IMR-90 (cell line): ENCODE measurements around the gene KNTC1. TPM values are rescaled to one million over a fixed set of nuclear protein-coding genes. Genes with fewer than 3 reads are reported as not detected.

ENCODE experiments used
- ATAC-seq: fragments of 200-7000 bp; cut with Tn5 transposase; 2 replicates; pipeline ENCODE4 v1.9.1; 2020; ENCODE audit warnings: low read depth, mild to moderate bottlenecking, moderate library complexity
- BruUV-seq: library from RNA; stranded (reverse); fragments of 400-500 nt; replicated peaks from 2 replicates; lab custom pipeline; 2021; lab: Mats Ljungman, UMichigan
- CTCF ChIA-PET: fragments of 300-600 bp; formaldehyde crosslinking; extraction: SDS; loops from one replicate; lab custom pipeline; 2021; ENCODE audit warnings: antibody characterized with exemption; lab: Yijun Ruan, JAX
- POLR2A ChIA-PET: fragments of 300-600 bp; sonication (Branson Sonifier 250); formaldehyde crosslinking; loops from one replicate; lab custom pipeline; 2022; ENCODE audit warnings: antibody characterized with exemption; ENCODE audit not compliant: unreplicated experiment; lab: Charles Lee
- DNase-seq: peaks from one replicate; pipeline ENCODE4 v3.0.0; 2013
- H2AFZ ChIP-seq: replicated peaks from 2 replicates; pipeline ENCODE3; 2013; ENCODE audit warnings: low read length, mild to moderate bottlenecking; ENCODE audit not compliant: poor library complexity
- H2AK5ac ChIP-seq: 2 replicates; pipeline ENCODE4 v1.6.1; 2013; ENCODE audit warnings: low read depth, low read length, inconsistent platforms
- H2AK9ac ChIP-seq: replicated peaks from 2 replicates; pipeline ENCODE3; 2013; ENCODE audit warnings: mild to moderate bottlenecking, low read depth, low read length, moderate library complexity; ENCODE audit not compliant: poor library complexity
- H2BK120ac ChIP-seq: 2 replicates; pipeline ENCODE4 v1.6.1; 2013; ENCODE audit warnings: low read depth, low read length, inconsistent platforms
- H2BK15ac ChIP-seq: 3 replicates; pipeline ENCODE4 v1.6.1; 2013; ENCODE audit warnings: low read depth, low read length, inconsistent platforms
- H2BK20ac ChIP-seq: 2 replicates; pipeline ENCODE4 v1.6.1; 2013; ENCODE audit warnings: low read depth, mild to moderate bottlenecking, inconsistent platforms, low read length, moderate library complexity
- H2BK5ac ChIP-seq: 2 replicates; pipeline ENCODE4 v1.6.1; 2013; ENCODE audit warnings: mild to moderate bottlenecking, low read depth, low read length, inconsistent platforms; ENCODE audit not compliant: poor library complexity, severe bottlenecking
- H3K14ac ChIP-seq: replicated peaks from 2 replicates; pipeline ENCODE4 v1.6.1; 2013; ENCODE audit warnings: low read depth, low read length, inconsistent platforms
- H3K18ac ChIP-seq: 2 replicates; pipeline ENCODE4 v1.6.1; 2013; ENCODE audit warnings: low read depth, low read length, control low read depth
- H3K23ac ChIP-seq: 2 replicates; pipeline ENCODE4 v1.6.1; 2013; ENCODE audit warnings: low read depth, low read length, inconsistent platforms
- H3K27ac ChIP-seq: 2 replicates; pipeline ENCODE4 v1.5.1; 2013; ENCODE audit warnings: mild to moderate bottlenecking, control low read depth, low read length; ENCODE audit not compliant: insufficient read depth
- H3K27me3 ChIP-seq: 2 replicates; pipeline ENCODE4 v1.6.1; 2013; ENCODE audit warnings: low read length; ENCODE audit not compliant: control insufficient read depth, insufficient read depth
- H3K36me3 ChIP-seq: 2 replicates; pipeline ENCODE4 v1.6.1; 2013; ENCODE audit warnings: low read length, mixed read lengths; ENCODE audit not compliant: control insufficient read depth, insufficient read depth
- H3K4ac ChIP-seq: 2 replicates; pipeline ENCODE4 v1.6.1; 2013; ENCODE audit warnings: low read depth, low read length, inconsistent platforms
- H3K4me1 ChIP-seq: 2 replicates; pipeline ENCODE4 v1.6.1; 2013; ENCODE audit warnings: low read length, mixed read lengths; ENCODE audit not compliant: control insufficient read depth, insufficient read depth
- H3K4me2 ChIP-seq: 2 replicates; pipeline ENCODE4 v1.6.1; 2013; ENCODE audit warnings: low read depth, mild to moderate bottlenecking, control low read depth, low read length, moderate library complexity
- H3K4me3 ChIP-seq: 2 replicates; pipeline ENCODE4 v1.5.1; 2013; ENCODE audit warnings: low read depth, mild to moderate bottlenecking, control low read depth, low read length, moderate library complexity; ENCODE audit not compliant: insufficient read depth
- H3K56ac ChIP-seq: 2 replicates; pipeline ENCODE4 v1.6.1; 2013; ENCODE audit warnings: low read length, inconsistent platforms; ENCODE audit not compliant: insufficient read depth; ENCODE audit errors: extremely low read depth
- H3K79me1 ChIP-seq, 2 experiments: 2 replicates each; pipeline ENCODE4 v1.6.1; 2013; ENCODE audit warnings: low read length in 2 of 2, inconsistent platforms in 1 of 2, low read depth in 1 of 2
- H3K9ac ChIP-seq: 2 replicates; pipeline ENCODE4 v1.6.1; 2013; ENCODE audit warnings: low read depth, low read length, control low read depth
- H3K9me1 ChIP-seq: 2 replicates; pipeline ENCODE4 v1.6.1; 2013; ENCODE audit warnings: low read length, inconsistent platforms; ENCODE audit not compliant: insufficient read depth
- H3K9me3 ChIP-seq: 2 replicates; pipeline ENCODE4 v1.6.1; 2013; ENCODE audit warnings: low read length; ENCODE audit not compliant: control insufficient read depth, insufficient read depth
- H4K20me1 ChIP-seq: 2 replicates; pipeline ENCODE4 v1.6.1; 2013; ENCODE audit warnings: low read length, inconsistent platforms; ENCODE audit not compliant: insufficient read depth
- H4K5ac ChIP-seq: 2 replicates; pipeline ENCODE4 v1.6.1; 2013; ENCODE audit warnings: mild to moderate bottlenecking, low read depth, low read length, control low read depth
- H4K8ac ChIP-seq, 2 experiments: 2 replicates each; pipeline ENCODE4 v1.6.1; 2013; ENCODE audit warnings: low read depth in 2 of 2, low read length in 2 of 2, control low read depth in 1 of 2, inconsistent platforms in 1 of 2
- H4K91ac ChIP-seq: 2 replicates; pipeline ENCODE4 v1.6.1; 2013; ENCODE audit warnings: low read depth, low read length, inconsistent platforms; ENCODE audit not compliant: insufficient read depth
- MAZ ChIP-seq: IDR thresholded peaks from 2 replicates; pipeline ENCODE4 v1.6.1; 2012; ENCODE audit warnings: low read depth, mild to moderate bottlenecking, low read length, improper control_type of control experiment, moderate library complexity, borderline replicate concordance
- WGBS, 2 experiments: methylation state at CpG; one replicate each; pipeline versions ENCODE4 v1.1.5 to v1.1.7; 2013; ENCODE audit warnings: missing lambda C conversion rate in 2 of 2; ENCODE audit not compliant: insufficient read length in 1 of 2; ENCODE audit errors: extremely low coverage in 2 of 2; 5-methylcytosine and 5-hydroxymethylcytosine counted together
- dilution Hi-C: fragments of 300-500 bp; cut with HindIII; formaldehyde crosslinking; loops from one replicate; pipeline ENCODE4 v1.14.3; 2018; ENCODE audit warnings: low sequenced_read_pairs; ENCODE audit not compliant: unreplicated experiment
- in situ Hi-C: fragments of 300-500 bp; cut with MboI; formaldehyde crosslinking; loops from 3 replicates; pipeline ENCODE4 v1.14.3; 2019; ENCODE audit warnings: low sequenced_read_pairs, inconsistent platforms, mixed read lengths
- intact Hi-C: fragments of 100-400 bp; cut with micrococcal nuclease; formaldehyde crosslinking; loops from 2 replicates; pipeline ENCODE4 v1.10.0; 2022
- polyA plus RNA-seq, 3 experiments: library from polyadenylated mRNA; depleted of rRNA; stranded (reverse); fragments of >200 nt; gene quantifications; 2 replicates each; pipeline ENCODE4 v1.2.3, GENCODE V29; 2012; ENCODE audit warnings: low replicate concordance in 1 of 3
- total RNA-seq: library from RNA; depleted of rRNA; stranded (reverse); fragments of >200 nt; gene quantifications from 2 replicates; pipeline ENCODE4 v1.2.3, GENCODE V29; 2012
- TF ChIP-seq, protein P1 (sequence below): fragments of 150-350 bp; IDR thresholded peaks from 2 replicates; pipeline ENCODE4 v1.6.1; 2016; ENCODE audit warnings: low read depth, mild to moderate bottlenecking, low read length, moderate library complexity, borderline replicate concordance
- TF ChIP-seq, protein P2 (sequence below): fragments of 150-350 bp; IDR thresholded peaks from 2 replicates; pipeline ENCODE4 v1.6.1; 2017; ENCODE audit warnings: mild to moderate bottlenecking, antibody characterized with exemption, low read length, low read depth

Gene KNTC1
- total and polyA plus RNA-seq, 2 of the 4 experiments (the other 2 are of a cell fraction) = 16.6 to 23.7 TPM

DNA sequence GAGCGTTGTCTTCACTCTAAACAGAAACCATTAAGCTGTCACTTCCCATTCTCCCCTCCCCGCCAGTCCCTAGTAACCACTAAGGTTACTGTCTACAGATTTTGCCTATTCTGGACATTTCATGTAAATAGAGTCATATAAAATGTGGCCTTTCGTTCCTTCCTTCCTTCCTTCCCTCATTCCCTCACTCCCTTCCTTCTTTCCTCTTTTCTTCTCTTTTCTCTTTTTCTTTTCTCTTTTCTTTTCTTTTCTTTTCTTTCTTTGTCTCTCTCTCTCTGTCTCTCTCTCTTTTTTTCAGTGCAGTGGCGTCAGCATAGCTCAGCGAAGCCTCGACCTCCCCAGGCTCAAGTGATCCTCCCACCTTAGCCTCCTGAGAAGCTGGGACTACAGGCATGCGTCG lies 138.3 kb downstream of the KNTC1 start:
- no peak for ATAC-seq
- no peaks in the 10 kb centered on the region for H3K9me1 ChIP-seq
- no peaks in the 10 kb centered on the region for H4K20me1 ChIP-seq
- DNase-seq = no peak
- H3K4me3 ChIP-seq = no peak overlapping the region
- H2AK9ac ChIP-seq = no peak overlapping the region
- no peak overlapping the region for H2BK15ac ChIP-seq
- no peak overlapping the region for H4K5ac ChIP-seq
- H3K79me1 ChIP-seq = no peaks in the 10 kb centered on the region
- no peak overlapping the region for H2BK120ac ChIP-seq
- no peak overlapping the region for H2AK5ac ChIP-seq
- TF ChIP-seq, protein P1, sequence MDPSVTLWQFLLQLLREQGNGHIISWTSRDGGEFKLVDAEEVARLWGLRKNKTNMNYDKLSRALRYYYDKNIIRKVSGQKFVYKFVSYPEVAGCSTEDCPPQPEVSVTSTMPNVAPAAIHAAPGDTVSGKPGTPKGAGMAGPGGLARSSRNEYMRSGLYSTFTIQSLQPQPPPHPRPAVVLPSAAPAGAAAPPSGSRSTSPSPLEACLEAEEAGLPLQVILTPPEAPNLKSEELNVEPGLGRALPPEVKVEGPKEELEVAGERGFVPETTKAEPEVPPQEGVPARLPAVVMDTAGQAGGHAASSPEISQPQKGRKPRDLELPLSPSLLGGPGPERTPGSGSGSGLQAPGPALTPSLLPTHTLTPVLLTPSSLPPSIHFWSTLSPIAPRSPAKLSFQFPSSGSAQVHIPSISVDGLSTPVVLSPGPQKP = no peak
- TF ChIP-seq, protein P2, sequence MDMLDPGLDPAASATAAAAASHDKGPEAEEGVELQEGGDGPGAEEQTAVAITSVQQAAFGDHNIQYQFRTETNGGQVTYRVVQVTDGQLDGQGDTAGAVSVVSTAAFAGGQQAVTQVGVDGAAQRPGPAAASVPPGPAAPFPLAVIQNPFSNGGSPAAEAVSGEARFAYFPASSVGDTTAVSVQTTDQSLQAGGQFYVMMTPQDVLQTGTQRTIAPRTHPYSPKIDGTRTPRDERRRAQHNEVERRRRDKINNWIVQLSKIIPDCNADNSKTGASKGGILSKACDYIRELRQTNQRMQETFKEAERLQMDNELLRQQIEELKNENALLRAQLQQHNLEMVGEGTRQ = no peak
- TF ChIP-seq MAZ = no peak
- no peak overlapping the region for H3K23ac ChIP-seq
- H2BK5ac ChIP-seq = no peak overlapping the region
- no peak overlapping the region for H4K8ac ChIP-seq
- no peak overlapping the region for H3K9ac ChIP-seq
- POLR2A ChIA-PET = no interaction called here
- dilution Hi-C loops = no loop called here
- no peaks in the 10 kb centered on the region for H3K36me3 ChIP-seq
- H3K4me2 ChIP-seq = no peak overlapping the region
- intact Hi-C loops = no loop called here
- no peak overlapping the region for H2AFZ ChIP-seq
- no peak overlapping the region for H2BK20ac ChIP-seq
- no TSS peak for BruUV-seq
- no peak overlapping the region for H3K4ac ChIP-seq
- in situ Hi-C loops = no loop called here
- H3K18ac ChIP-seq = no peak overlapping the region
- H3K9me3 ChIP-seq = no peaks in the 10 kb centered on the region
- no peak overlapping the region for H3K14ac ChIP-seq
- WGBS, 2 experiments = no CpG with 5 or more reads among the region's 8 CpGs
- no peak overlapping the region for H4K91ac ChIP-seq
- CTCF ChIA-PET = no interaction called here
- H3K27ac ChIP-seq = no peak overlapping the region
- no peaks in the 10 kb centered on the region for H3K27me3 ChIP-seq
- H3K56ac ChIP-seq = no peak overlapping the region
- peaks cover 3% of the 10 kb centered on the region for H3K4me1 ChIP-seq
